H1 (cell line): Measurements from ENCODE around the gene ADGRA3.
"Not testable (repeated sequence)": the region's sequence is repeated elsewhere in the genome, so short reads cannot be mapped to it uniquely, and the experiment has no call there.

Experiments
- ASH2L ChIP-seq: fragments of 200-600, 300-600 bp; sonication (generic); IDR thresholded peaks from one replicate; pipeline ENCODE4 v1.7.1; 2017; ENCODE audit warnings: low read length
- ATF3 ChIP-seq: IDR thresholded peaks from 2 replicates; pipeline ENCODE4 v1.6.1; 2011; ENCODE audit warnings: low read depth, mild to moderate bottlenecking, low read length; ENCODE audit not compliant: insufficient read depth
- BACH1 ChIP-seq: IDR thresholded peaks from 2 replicates; pipeline ENCODE4 v1.6.1; 2012; ENCODE audit warnings: low read length, improper control_type of control experiment
- CREB1 ChIP-seq: IDR thresholded peaks from 2 replicates; pipeline ENCODE4 v1.6.1; 2012; ENCODE audit warnings: inconsistent platforms
- CTCF ChIP-seq, 3 experiments: IDR thresholded peaks; 1 replicate in 2 of 3; 2 replicates in 1 of 3; pipeline versions ENCODE4 v1.5.1 to v1.6.1; 2011; ENCODE audit warnings: low read length in 3 of 3, mild to moderate bottlenecking in 3 of 3, inconsistent platforms in 2 of 3, low read depth in 1 of 3, moderate library complexity in 1 of 3; ENCODE audit not compliant: insufficient read depth in 1 of 3; ENCODE audit errors: control extremely low read depth in 1 of 3
- KDM1A ChIP-seq: fragments of 200-600, 300-600 bp; sonication (generic); IDR thresholded peaks from 2 replicates; pipeline ENCODE4 v1.7.1; 2016; ENCODE audit warnings: mild to moderate bottlenecking, low read length, borderline replicate concordance
- PHF8 ChIP-seq: fragments of 200-600 bp; sonication (generic); conservative IDR thresholded peaks from 2 replicates; pipeline ENCODE4 v1.7.1; 2012; ENCODE audit warnings: low read depth, mild to moderate bottlenecking, inconsistent platforms, low read length, moderate library complexity
- SIX5 ChIP-seq: IDR thresholded peaks from 2 replicates; pipeline ENCODE4 v1.6.1; 2011; ENCODE audit warnings: mild to moderate bottlenecking, low read depth, low read length
- TEAD4 ChIP-seq: IDR thresholded peaks from 2 replicates; pipeline ENCODE4 v1.6.1; 2012; ENCODE audit warnings: low read depth, low read length, inconsistent platforms, mixed read lengths

- not testable (repeated sequence) for TF ChIP-seq CREB1; PHF8; SIX5; ATF3; TEAD4; CTCF (IDR thresholded peaks at IDR 0.05; ENCODE audit: control extremely low read depth in 1 of 3, insufficient read depth in 1 of 3, low read depth in 1 of 3, low read length in 3 of 3); BACH1; KDM1A; ASH2L
Observed at GRCh38 chr4:22475311-22475646, 40.6 kb downstream of the ADGRA3 start.
